Activated B cell treated with CpG ODN at 0.5 μM for 24 hours (primary cell): ENCODE measurements around the gene TRIOBP. TPM values are rescaled to one million over a fixed set of nuclear protein-coding genes. Genes with fewer than 3 reads are reported as not detected.

Experiments used
- ATAC-seq: fragments of 200-7000 bp; cut with Tn5 transposase; one replicate; pipeline ENCODE4 v1.10.0; 2021; ENCODE audit warnings: low read depth, mild to moderate bottlenecking, moderate library complexity
- CTCF ChIA-PET: fragments of 350-600 bp; sonication (Branson Sonifier 250); formaldehyde crosslinking; loops from one replicate; lab custom pipeline; 2021; ENCODE audit warnings: antibody characterized with exemption; lab: Charles Lee
- POLR2A ChIA-PET: fragments of 350-600 bp; sonication (Branson Sonifier 250); formaldehyde crosslinking; loops from one replicate; lab custom pipeline; 2021; ENCODE audit warnings: antibody characterized with exemption; lab: Charles Lee
- DNase-seq: peaks from one replicate; pipeline ENCODE4 v3.0.0; 2022
- H3K27ac Mint-ChIP-seq: one replicate; pipeline ENCODE4 v1.8.0; 2020; ENCODE audit warnings: mixed read lengths
- H3K27me3 Mint-ChIP-seq: one replicate; pipeline ENCODE4 v1.8.0; 2021; ENCODE audit warnings: mixed read lengths
- H3K36me3 Mint-ChIP-seq: one replicate; pipeline ENCODE4 v1.8.0; 2021; ENCODE audit warnings: low read depth, mixed read lengths
- H3K4me1 Mint-ChIP-seq: one replicate; pipeline ENCODE4 v1.8.0; 2021; ENCODE audit warnings: mixed read lengths
- H3K4me3 Mint-ChIP-seq: one replicate; pipeline ENCODE4 v1.8.0; 2020; ENCODE audit warnings: mild to moderate bottlenecking, mixed read lengths
- H3K9me3 Mint-ChIP-seq: one replicate; pipeline ENCODE4 v1.8.0; 2020; ENCODE audit warnings: mixed read lengths
- CTCF ChIP-seq: fragments of 200-600 bp; IDR thresholded peaks from one replicate; pipeline ENCODE4 v1.8.0; 2022; ENCODE audit warnings: antibody characterized with exemption, mild to moderate bottlenecking
- intact Hi-C: fragments of 100-400 bp; cut with micrococcal nuclease; formaldehyde crosslinking; loops from one replicate; pipeline ENCODE4 v1.15.1; 2024
- total RNA-seq: library from RNA; stranded (reverse); gene quantifications from 2 replicates; pipeline ENCODE4 v1.2.3, GENCODE V29; 2022

Gene TRIOBP
- total RNA-seq, 1 donor from 2014 or later: 27.4 TPM

- no peak for TF ChIP-seq CTCF
- DNase-seq (no peak), ATAC-seq (no peak)
- Mint-ChIP-seq H3K4me3 (no peak overlapping the region), H3K36me3 (peaks cover 66% of the 10 kb centered on the region), H3K9me3 (no peaks in the 10 kb centered on the region), H3K27ac (no peak overlapping the region), H3K27me3 (no peaks in the 10 kb centered on the region), H3K4me1 (no peaks in the 10 kb centered on the region)
- ChIA-PET POLR2A (interaction anchor here (0.6 kb wide), 1 partner anchor 187 kb away, joined by 7 read pairs; no protein-coding TSS in a partner anchor), CTCF (no interaction called here)
- intact Hi-C loops: no loop called here
These were observed 61.8 kb downstream of the TRIOBP start for GRCh38 chr22:37758694-37759093.

DNA sequence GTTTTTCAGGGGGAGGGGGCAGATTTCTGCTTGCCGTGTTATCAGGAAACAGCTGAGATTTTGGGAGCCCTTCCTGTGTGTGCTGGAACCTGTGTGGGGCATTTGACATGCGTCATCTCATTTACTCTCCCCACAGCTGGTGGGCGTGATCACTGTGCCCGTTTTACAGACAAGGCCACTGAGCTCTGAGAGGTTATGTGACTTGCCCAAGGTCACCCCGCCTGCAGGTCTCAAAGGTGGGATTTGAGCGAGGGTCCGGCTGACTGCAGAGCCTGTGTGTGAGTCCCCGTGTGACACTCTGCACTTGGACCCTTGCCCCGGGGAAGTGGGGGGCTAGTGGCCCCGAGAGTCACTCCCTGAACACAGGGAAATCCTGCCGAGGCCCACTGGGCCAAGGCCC, 62.4 kb downstream of the TRIOBP start:
- no peaks in the 10 kb centered on the region for H3K4me1 Mint-ChIP-seq
- H3K27me3 Mint-ChIP-seq: no peaks in the 10 kb centered on the region
- no peak for DNase-seq
- ChIA-PET POLR2A (no interaction called here), CTCF (no interaction called here)
- peaks cover 69% of the 10 kb centered on the region for H3K36me3 Mint-ChIP-seq
- ATAC-seq: no peak
- intact Hi-C loops: no loop called here
- H3K27ac Mint-ChIP-seq: no peak overlapping the region
- no peaks in the 10 kb centered on the region for H3K9me3 Mint-ChIP-seq
- no peak overlapping the region for H3K4me3 Mint-ChIP-seq
- TF ChIP-seq CTCF: no peak

DNA sequence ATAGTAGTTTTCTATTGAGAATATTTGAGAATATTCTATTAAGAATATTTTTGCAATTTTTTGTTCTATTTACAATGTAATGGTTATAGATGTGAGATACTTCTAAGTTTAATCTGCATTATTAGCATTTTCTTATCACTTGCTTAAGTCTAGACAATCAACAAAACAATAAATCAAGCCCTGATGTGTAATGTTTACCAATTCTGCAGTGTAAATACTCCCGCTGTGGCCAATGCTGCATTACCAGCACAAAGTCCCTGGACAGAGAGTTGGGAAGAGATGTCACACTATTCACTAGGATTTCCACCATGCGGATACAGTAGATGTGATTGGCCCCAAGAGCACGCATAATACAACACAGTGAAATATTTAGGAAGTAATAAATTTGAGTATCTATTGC, 63.3 kb downstream of the TRIOBP start:
- H3K27ac Mint-ChIP-seq: no peak overlapping the region
- ChIA-PET CTCF (no interaction called here), POLR2A (no interaction called here)
- ATAC-seq: no peak
- H3K4me3 Mint-ChIP-seq: no peak overlapping the region
- H3K27me3 Mint-ChIP-seq: no peaks in the 10 kb centered on the region
- peaks cover 65% of the 10 kb centered on the region for H3K36me3 Mint-ChIP-seq
- TF ChIP-seq CTCF: no peak
- no peaks in the 10 kb centered on the region for H3K9me3 Mint-ChIP-seq
- no peaks in the 10 kb centered on the region for H3K4me1 Mint-ChIP-seq
- intact Hi-C loops: no loop called here
- no peak for DNase-seq

GRCh38 chr22:37762389-37762836, 65.6 kb downstream of the TRIOBP start:
- H3K4me3 Mint-ChIP-seq: no peak overlapping the region

DNA sequence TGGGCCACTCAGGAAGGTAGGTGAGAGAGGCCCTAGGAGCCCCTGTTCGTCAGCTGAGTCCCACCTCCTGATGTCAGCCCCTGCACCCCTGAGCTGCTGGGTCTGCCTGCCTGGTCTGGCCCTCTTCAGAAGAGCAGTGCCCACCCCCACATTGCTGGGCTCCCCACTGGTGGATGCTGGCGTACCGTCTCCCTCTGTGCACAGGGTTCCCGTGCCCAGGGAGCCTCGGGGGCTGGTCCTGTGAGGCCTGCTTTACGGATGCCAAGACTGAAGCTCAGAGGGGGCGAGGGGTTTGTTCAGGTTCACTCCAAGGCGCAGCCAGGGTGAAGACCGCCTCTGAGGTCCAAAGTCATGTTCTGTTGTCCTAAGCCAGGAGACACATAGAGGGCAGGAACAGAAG, 66.2 kb downstream of the TRIOBP start:
- H3K36me3 Mint-ChIP-seq: peaks cover 45% of the 10 kb centered on the region
- ATAC-seq (no peak), DNase-seq (no peak)
- no peak overlapping the region for H3K27ac Mint-ChIP-seq
- H3K27me3 Mint-ChIP-seq: no peaks in the 10 kb centered on the region
- intact Hi-C loops: no loop called here
- TF ChIP-seq CTCF: no peak
- H3K4me3 Mint-ChIP-seq: no peak overlapping the region
- H3K4me1 Mint-ChIP-seq: no peaks in the 10 kb centered on the region
- POLR2A ChIA-PET: no interaction called here
- no peaks in the 10 kb centered on the region for H3K9me3 Mint-ChIP-seq
- CTCF ChIA-PET: no interaction called here

More at GRCh38 chr22:37762389-37762836, 65.6 kb downstream of the TRIOBP start:
- H3K9me3 Mint-ChIP-seq: no peaks in the 10 kb centered on the region
- peaks cover 47% of the 10 kb centered on the region for H3K36me3 Mint-ChIP-seq
- ChIA-PET POLR2A (no interaction called here), CTCF (no interaction called here)
- H3K27me3 Mint-ChIP-seq: no peaks in the 10 kb centered on the region
- no peak overlapping the region for H3K27ac Mint-ChIP-seq
- intact Hi-C loops: no loop called here
- no peak for DNase-seq
- H3K4me1 Mint-ChIP-seq: no peaks in the 10 kb centered on the region
- no peak for TF ChIP-seq CTCF
- no peak for ATAC-seq
